HepG2 (cell line): ENCODE measurements around the gene RANBP3. TPM values are rescaled to one million over a fixed set of nuclear protein-coding genes. Genes with fewer than 3 reads are reported as not detected.

Experiments
- ATAC-seq: fragments of 200-7000 bp; cut with Tn5 transposase; 3 replicates; pipeline ENCODE4 v1.9.1; 2020; ENCODE audit warnings: mild to moderate bottlenecking, moderate library complexity
- BruUV-seq: library from RNA; stranded (reverse); fragments of 400-500 nt; replicated peaks from 2 replicates; lab custom pipeline; 2021; lab: Mats Ljungman, UMichigan
- CTCF ChIA-PET: fragments of 300-600 bp; formaldehyde crosslinking; extraction: SDS; loops from one replicate; lab custom pipeline; 2021; ENCODE audit warnings: low total read pairs, inconsistent platforms, low intra/inter-chr PET ratio; lab: Yijun Ruan, JAX
- POLR2A ChIA-PET: fragments of 350-600 bp; sonication (Branson Sonifier 250); formaldehyde crosslinking; loops from one replicate; lab custom pipeline; 2020; ENCODE audit warnings: antibody characterized with exemption, inconsistent platforms; lab: Yijun Ruan, JAX
- DNase-seq: peaks from one replicate; pipeline ENCODE4 v3.0.0-alpha.2; 2015; ENCODE audit warnings: low spot score
- FAIRE-seq: peaks from 3 replicates; lab custom pipeline; 2011; peaks lifted over from hg19 to GRCh38; lab: Jason Lieb, UNC
- H2AFZ ChIP-seq: one replicate; pipeline ENCODE4 v1.6.1; 2011; ENCODE audit warnings: low read length, inconsistent platforms
- H3K27ac ChIP-seq: fragments of 300-600 bp; 3 replicates; pipeline ENCODE4 v1.8.0; 2011; ENCODE audit warnings: mixed run types, mild to moderate bottlenecking, mixed read lengths, low read length, inconsistent platforms; ENCODE audit not compliant: insufficient read depth; ENCODE audit errors: extremely low read length
- H3K27me3 ChIP-seq, 2 experiments: fragments of 200-600 bp in 1 of 2; 2 replicates in 1 of 2; 3 replicates in 1 of 2; pipeline versions ENCODE4 v1.6.0 to v1.8.0; 2011; ENCODE audit warnings: low read length in 2 of 2, mild to moderate bottlenecking in 2 of 2, moderate library complexity in 2 of 2, inconsistent platforms in 1 of 2; ENCODE audit not compliant: insufficient read depth in 2 of 2, control insufficient read depth in 1 of 2
- H3K36me3 ChIP-seq, 2 experiments: fragments of 200-600 bp in 1 of 2; replicated peaks in 1 of 2; 2 replicates in 1 of 2; 3 replicates in 1 of 2; pipeline versions ENCODE4 v1.5.1 to v1.8.0; 2011; ENCODE audit warnings: low read length in 2 of 2, inconsistent platforms in 1 of 2; ENCODE audit not compliant: insufficient read depth in 2 of 2, control insufficient read depth in 1 of 2
- H3K4me1 ChIP-seq: 2 replicates; pipeline ENCODE4 v1.5.1; 2012; ENCODE audit warnings: low read length, inconsistent platforms; ENCODE audit not compliant: insufficient read depth
- H3K4me2 ChIP-seq: 2 replicates; pipeline ENCODE4 v1.6.0; 2011; ENCODE audit warnings: low read depth, low read length, inconsistent platforms
- H3K4me3 ChIP-seq, 3 experiments: fragments of 200-600 bp in 1 of 3; sonication (generic), shearing (Covaris generic) in 1 of 3; replicated peaks in 1 of 3; 2 replicates each; pipeline ENCODE4 v1.5.1; 2011 to 2016; ENCODE audit warnings: low read length in 3 of 3, inconsistent platforms in 2 of 3, low read depth in 2 of 3, mild to moderate bottlenecking in 2 of 3, control low read depth in 1 of 3, mixed read lengths in 1 of 3; ENCODE audit not compliant: insufficient read depth in 1 of 3
- H3K79me2 ChIP-seq: one replicate; pipeline ENCODE4 v1.6.1; 2011; ENCODE audit warnings: low read length, inconsistent platforms; ENCODE audit not compliant: insufficient read depth
- H3K9ac ChIP-seq: 2 replicates; pipeline ENCODE4 v1.6.0; 2011; ENCODE audit warnings: mild to moderate bottlenecking, low read depth, low read length, inconsistent platforms; ENCODE audit not compliant: insufficient read depth
- H3K9me3 ChIP-seq: 2 replicates; pipeline ENCODE4 v1.5.1; 2012; ENCODE audit warnings: mild to moderate bottlenecking, low read length
- H4K20me1 ChIP-seq: 2 replicates; pipeline ENCODE4 v1.6.0; 2011; ENCODE audit warnings: inconsistent platforms, mild to moderate bottlenecking, low read length, moderate library complexity; ENCODE audit not compliant: insufficient read depth
- EEA1 ChIP-seq: sonication (generic); formaldehyde crosslinking; IDR thresholded peaks from 2 replicates; pipeline ENCODE4 v1.5.1; 2020; ENCODE audit warnings: mild to moderate bottlenecking, missing genetic modification reagents, borderline replicate concordance
- ZNF224 ChIP-seq: sonication (generic); formaldehyde crosslinking; IDR thresholded peaks from 2 replicates; pipeline ENCODE4 v1.5.0; 2020; ENCODE audit warnings: mild to moderate bottlenecking, missing genetic modification reagents
- WGBS: methylation state at CpG from one replicate; pipeline ENCODE4 v1.1.6; 2017; ENCODE audit warnings: low lambda C conversion rate; 5-methylcytosine and 5-hydroxymethylcytosine counted together
- in situ Hi-C: cut with HindIII; loops from 2 replicates; pipeline ENCODE4 v1.10.0; 2017; ENCODE audit warnings: low pct_unique_long_range_greater_than_20kb; ENCODE audit not compliant: extremely low pct_ligation_motif_present
- intact Hi-C: fragments of 100-400 bp; cut with micrococcal nuclease; formaldehyde crosslinking; loops from one replicate; pipeline ENCODE4 v1.10.0; 2022; ENCODE audit not compliant: unreplicated experiment
- polyA plus RNA-seq, 8 experiments: library from polyadenylated mRNA; depleted of rRNA in 3 of 8; stranded (reverse) in 7 of 8; unstranded in 1 of 8; fragments of >200 nt; fragmentation: Illumina TruSeq in 4 of 8; extraction: Trizol in 4 of 8; gene quantifications; 2 replicates each; pipeline versions ENCODE4 v1.2.1 to v1.2.3, GENCODE V29; 2011 to 2016; ENCODE audit warnings: low read depth in 4 of 8, missing spikeins in 1 of 8, mixed read lengths in 1 of 8; ENCODE audit not compliant: insufficient read depth in 1 of 8
- total RNA-seq, 5 experiments: library from RNA; depleted of rRNA; stranded (reverse); fragments of >200 nt; fragmentation: Illumina TruSeq; extraction: Trizol; gene quantifications; 2 replicates each; pipeline ENCODE4 v1.2.3, GENCODE V29; 2016; ENCODE audit warnings: low read depth in 1 of 5
- TF ChIP-seq, protein P1 (sequence below), 2 experiments: fragments of 450-650 bp in 1 of 2; sonication (generic) in 1 of 2; formaldehyde crosslinking in 1 of 2; IDR thresholded peaks; 2 replicates each; pipeline versions ENCODE4 v1.6.1 to v1.8.0; 2016 to 2022; ENCODE audit warnings: antibody characterized with exemption in 1 of 2, mild to moderate bottlenecking in 1 of 2, missing genetic modification reagents in 1 of 2

The RANBP3 gene
- total and polyA plus RNA-seq, 2 of the 13 experiments (the other 11 are each of a cell fraction or from before 2014, with no cell fraction given): 39.5 to 149 TPM

DNA sequence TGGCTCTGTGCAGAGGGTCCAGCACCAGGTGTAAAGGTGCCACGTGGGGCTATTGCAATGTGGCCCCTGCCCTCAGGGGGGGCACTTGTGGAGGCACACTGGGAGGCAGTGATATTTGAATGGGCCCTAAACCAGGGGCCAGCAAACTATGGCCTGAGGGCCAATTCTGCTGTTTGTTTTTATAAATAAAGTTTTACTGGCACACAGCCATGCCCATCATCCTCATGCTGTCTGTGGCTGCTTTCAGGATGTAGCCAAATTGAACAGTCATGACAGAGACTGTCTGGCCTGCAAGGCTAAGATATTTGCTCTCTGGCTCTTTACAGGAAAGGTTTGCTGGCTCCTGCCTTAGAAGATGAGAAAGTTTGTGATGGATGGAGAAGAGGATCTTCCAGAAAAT, 33.9 kb upstream of the RANBP3 start:
- POLR2A ChIA-PET: no interaction called here
- no peak overlapping the region for H3K4me2 ChIP-seq
- peaks cover 0 to 10% of the 10 kb centered on the region in 2 experiments; a peak in 2 of 5 replicates for H3K27me3 ChIP-seq
- WGBS: no CpG with 5 or more reads among the region's 1 CpG
- no peak overlapping the region for H2AFZ ChIP-seq
- DNase-seq (no peak), ATAC-seq (no peak), FAIRE-seq (no peak)
- no peaks in the 10 kb centered on the region for H3K36me3 ChIP-seq
- no TSS peak for BruUV-seq
- H4K20me1 ChIP-seq: no peaks in the 10 kb centered on the region
- CTCF ChIA-PET: no interaction called here
- H3K4me3 ChIP-seq: no peak overlapping the region
- intact Hi-C loops (no loop called here), in situ Hi-C loops (no loop called here)
- TF ChIP-seq EEA1 (no peak), ZNF224 (CRISPR knock-in tag) (no peak)
- TF ChIP-seq, protein P1, sequence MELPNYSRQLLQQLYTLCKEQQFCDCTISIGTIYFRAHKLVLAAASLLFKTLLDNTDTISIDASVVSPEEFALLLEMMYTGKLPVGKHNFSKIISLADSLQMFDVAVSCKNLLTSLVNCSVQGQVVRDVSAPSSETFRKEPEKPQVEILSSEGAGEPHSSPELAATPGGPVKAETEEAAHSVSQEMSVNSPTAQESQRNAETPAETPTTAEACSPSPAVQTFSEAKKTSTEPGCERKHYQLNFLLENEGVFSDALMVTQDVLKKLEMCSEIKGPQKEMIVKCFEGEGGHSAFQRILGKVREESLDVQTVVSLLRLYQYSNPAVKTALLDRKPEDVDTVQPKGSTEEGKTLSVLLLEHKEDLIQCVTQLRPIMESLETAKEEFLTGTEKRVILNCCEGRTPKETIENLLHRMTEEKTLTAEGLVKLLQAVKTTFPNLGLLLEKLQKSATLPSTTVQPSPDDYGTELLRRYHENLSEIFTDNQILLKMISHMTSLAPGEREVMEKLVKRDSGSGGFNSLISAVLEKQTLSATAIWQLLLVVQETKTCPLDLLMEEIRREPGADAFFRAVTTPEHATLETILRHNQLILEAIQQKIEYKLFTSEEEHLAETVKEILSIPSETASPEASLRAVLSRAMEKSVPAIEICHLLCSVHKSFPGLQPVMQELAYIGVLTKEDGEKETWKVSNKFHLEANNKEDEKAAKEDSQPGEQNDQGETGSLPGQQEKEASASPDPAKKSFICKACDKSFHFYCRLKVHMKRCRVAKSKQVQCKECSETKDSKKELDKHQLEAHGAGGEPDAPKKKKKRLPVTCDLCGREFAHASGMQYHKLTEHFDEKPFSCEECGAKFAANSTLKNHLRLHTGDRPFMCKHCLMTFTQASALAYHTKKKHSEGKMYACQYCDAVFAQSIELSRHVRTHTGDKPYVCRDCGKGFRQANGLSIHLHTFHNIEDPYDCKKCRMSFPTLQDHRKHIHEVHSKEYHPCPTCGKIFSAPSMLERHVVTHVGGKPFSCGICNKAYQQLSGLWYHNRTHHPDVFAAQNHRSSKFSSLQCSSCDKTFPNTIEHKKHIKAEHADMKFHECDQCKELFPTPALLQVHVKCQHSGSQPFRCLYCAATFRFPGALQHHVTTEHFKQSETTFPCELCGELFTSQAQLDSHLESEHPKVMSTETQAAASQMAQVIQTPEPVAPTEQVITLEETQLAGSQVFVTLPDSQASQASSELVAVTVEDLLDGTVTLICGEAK (IDR thresholded peaks at IDR 0.05): peak; percentile 54
- TF ChIP-seq, protein P1 (CRISPR knock-in tag; IDR thresholded peaks at IDR 0.05): peak; percentile 98
- no peaks in the 10 kb centered on the region for H3K79me2 ChIP-seq
- H3K27ac ChIP-seq: no peak overlapping the region
- H3K4me1 ChIP-seq: peaks cover 47% of the 10 kb centered on the region
- no peaks in the 10 kb centered on the region for H3K9me3 ChIP-seq
- H3K9ac ChIP-seq: no peak overlapping the region
